SK-N-SH (cell line): Measurements from ENCODE around the gene C19orf12. TPM values are rescaled to one million over a fixed set of nuclear protein-coding genes. Genes with fewer than 3 reads are reported as not detected.

Experiments used
- CTCF ChIA-PET: fragments of 300-600, 350-600 bp; formaldehyde crosslinking; extraction: SDS; loops from one replicate; lab custom pipeline; 2021; lab: Yijun Ruan, JAX
- POLR2A ChIA-PET: fragments of 350-600 bp; sonication (Branson Sonifier 250); formaldehyde crosslinking; extraction: SDS; loops from one replicate; lab custom pipeline; 2020; ENCODE audit warnings: antibody characterized with exemption, inconsistent platforms; lab: Yijun Ruan, JAX
- DNase-seq: peaks from one replicate; pipeline ENCODE4 v3.0.0; 2012
- H2AFZ ChIP-seq: fragments of 200-600 bp; sonication (generic); 2 replicates; pipeline ENCODE4 v1.8.1; 2016; ENCODE audit warnings: antibody characterized with exemption, mild to moderate bottlenecking, low read depth
- H3F3A ChIP-seq: fragments of 200-600 bp; sonication (generic); replicated peaks from 2 replicates; pipeline ENCODE3; 2016; ENCODE audit warnings: antibody characterized with exemption, mild to moderate bottlenecking; ENCODE audit not compliant: insufficient read depth
- H3K27ac ChIP-seq, 2 experiments: fragments of 200-500 bp in 1 of 2; fragments of 200-600 bp in 1 of 2; sonication (Bioruptor generic) in 1 of 2; sonication (generic), shearing (Covaris generic) in 1 of 2; 2 replicates each; pipeline versions ENCODE4 v1.5.1 to v1.6.1; 2014 to 2016; ENCODE audit warnings: low read depth in 2 of 2, inconsistent platforms in 1 of 2, low read length in 1 of 2, mild to moderate bottlenecking in 1 of 2, mixed read lengths in 1 of 2
- H3K27me3 ChIP-seq: fragments of 200-600 bp; sonication (generic), shearing (Covaris generic); 2 replicates; pipeline ENCODE4 v1.6.1; 2016; ENCODE audit warnings: mixed run types; ENCODE audit not compliant: insufficient read depth
- H3K36me3 ChIP-seq, 2 experiments: fragments of 200-500 bp in 1 of 2; fragments of 200-600 bp in 1 of 2; sonication (Bioruptor generic) in 1 of 2; sonication (generic) in 1 of 2; replicated peaks in 1 of 2; 2 replicates each; pipeline versions ENCODE3 to v1.5.1; 2014 to 2016; ENCODE audit warnings: low read length in 1 of 2, mild to moderate bottlenecking in 1 of 2; ENCODE audit not compliant: insufficient read depth in 2 of 2, control insufficient read depth in 1 of 2
- H3K4me1 ChIP-seq, 2 experiments: fragments of 200-500 bp in 1 of 2; fragments of 200-600 bp in 1 of 2; sonication (Bioruptor generic) in 1 of 2; sonication (generic), shearing (Covaris generic) in 1 of 2; 2 replicates each; pipeline versions ENCODE4 v1.5.1 to v1.6.1; 2014 to 2016; ENCODE audit warnings: low read depth in 1 of 2, low read length in 1 of 2, mixed run types in 1 of 2; ENCODE audit not compliant: insufficient read depth in 2 of 2, control insufficient read depth in 1 of 2
- H3K4me2 ChIP-seq: fragments of 200-600 bp; sonication (generic), shearing (Covaris generic); 2 replicates; pipeline ENCODE4 v1.6.1; 2017; ENCODE audit warnings: mixed run types
- H3K4me3 ChIP-seq, 2 experiments: fragments of 200-500 bp in 1 of 2; fragments of 200-600 bp in 1 of 2; sonication (Bioruptor generic) in 1 of 2; sonication (generic), shearing (Covaris generic) in 1 of 2; 2 replicates each; pipeline versions ENCODE4 v1.5.1 to v1.8.1; 2014 to 2016; ENCODE audit warnings: low read depth in 2 of 2, inconsistent platforms in 1 of 2, low read length in 1 of 2, mild to moderate bottlenecking in 1 of 2, mixed read lengths in 1 of 2, moderate library complexity in 1 of 2
- H3K79me2 ChIP-seq: fragments of 200-600 bp; sonication (generic); 2 replicates; pipeline ENCODE4 v1.8.1; 2017; ENCODE audit warnings: mild to moderate bottlenecking; ENCODE audit not compliant: insufficient read depth
- H3K9ac ChIP-seq: fragments of 200-600 bp; sonication (generic); 2 replicates; pipeline ENCODE4 v1.6.1; 2017; ENCODE audit warnings: mixed run types
- H3K9me2 ChIP-seq: fragments of 200-600 bp; sonication (generic); 2 replicates; pipeline ENCODE4 v1.6.1; 2017; ENCODE audit warnings: mixed run types
- H3K9me3 ChIP-seq: fragments of 200-600 bp; sonication (generic); 2 replicates; pipeline ENCODE4 v1.6.1; 2017; ENCODE audit warnings: mixed run types, mild to moderate bottlenecking, moderate library complexity
- H4K20me1 ChIP-seq: fragments of 200-600 bp; sonication (generic); 2 replicates; pipeline ENCODE4 v1.6.1; 2017; ENCODE audit warnings: mild to moderate bottlenecking, mixed run types; ENCODE audit not compliant: insufficient read depth
- CHD2 ChIP-seq: fragments of 150-350 bp; IDR thresholded peaks from 2 replicates; pipeline ENCODE4 v1.6.1; 2018; ENCODE audit warnings: low read length; ENCODE audit not compliant: partially characterized antibody
- FOSL2 ChIP-seq: IDR thresholded peaks from 2 replicates; pipeline ENCODE4 v1.4.0; 2012; ENCODE audit warnings: low read depth, mild to moderate bottlenecking, moderate library complexity, borderline replicate concordance
- FOXJ3 ChIP-seq: sonication (generic); formaldehyde crosslinking; IDR thresholded peaks from 2 replicates; pipeline ENCODE4 v1.5.1; 2020; ENCODE audit warnings: mild to moderate bottlenecking, missing genetic modification reagents
- FOXM1 ChIP-seq: IDR thresholded peaks from 2 replicates; pipeline ENCODE4 v1.4.0; 2012; ENCODE audit warnings: low read depth, mild to moderate bottlenecking
- GATA2 ChIP-seq: sonication (generic); formaldehyde crosslinking; IDR thresholded peaks from 2 replicates; pipeline ENCODE4 v1.5.0; 2020; ENCODE audit warnings: mild to moderate bottlenecking, missing genetic modification reagents
- MXI1 ChIP-seq: IDR thresholded peaks from 2 replicates; pipeline ENCODE4 v1.6.1; 2012; ENCODE audit warnings: mild to moderate bottlenecking, low read depth, low read length, improper control_type of control experiment
- NFIC ChIP-seq: IDR thresholded peaks from 2 replicates; pipeline ENCODE4 v1.4.0; 2012; ENCODE audit warnings: borderline replicate concordance
- POLR2AphosphoS5 ChIP-seq: IDR thresholded peaks from 2 replicates; pipeline ENCODE4 v1.6.1; 2012; ENCODE audit warnings: low read depth, low read length
- RAD21 ChIP-seq: IDR thresholded peaks from 2 replicates; pipeline ENCODE4 v1.6.1; 2012; ENCODE audit warnings: mild to moderate bottlenecking, low read length
- RCOR1 ChIP-seq: fragments of 150-350 bp; IDR thresholded peaks from 2 replicates; pipeline ENCODE4 v1.6.1; 2017; ENCODE audit warnings: antibody characterized with exemption, low read length
- REST ChIP-seq: IDR thresholded peaks from 2 replicates; pipeline ENCODE4 v1.6.1; 2012; ENCODE audit warnings: mild to moderate bottlenecking, low read depth, low read length, moderate library complexity
- TEAD4 ChIP-seq: IDR thresholded peaks from 2 replicates; pipeline ENCODE4 v1.4.0; 2012; ENCODE audit warnings: mild to moderate bottlenecking, borderline replicate concordance; ENCODE audit not compliant: insufficient read depth
- USF1 ChIP-seq: IDR thresholded peaks from 2 replicates; pipeline ENCODE4 v1.4.0; 2012; ENCODE audit warnings: low read depth, borderline replicate concordance
- ZBTB33 ChIP-seq: IDR thresholded peaks from 2 replicates; pipeline ENCODE4 v1.4.0; 2012; ENCODE audit warnings: low read depth, borderline replicate concordance
- WGBS: methylation state at CpG from one replicate; pipeline ENCODE4 v1.1.6; 2017; ENCODE audit warnings: low lambda C conversion rate; 5-methylcytosine and 5-hydroxymethylcytosine counted together
- polyA plus RNA-seq, 3 experiments: library from polyadenylated mRNA; depleted of rRNA; stranded (reverse); fragments of >200 nt; gene quantifications; 2 replicates each; pipeline ENCODE4 v1.2.3, GENCODE V29; 2012

C19orf12 gene
- polyA plus RNA-seq, 1 of the 3 experiments (the other 2 are of a cell fraction): 30.5 TPM

- Histone ChIP-seq H3K27ac (no peak overlapping the region), H3K9ac (no peak overlapping the region), H2AFZ (no peak overlapping the region), H4K20me1 (0 out of 2 replicates have a peak, but pooled peaks cover 5% of the 10 kb centered on the region), H3K9me3 (no peaks in the 10 kb centered on the region), H3K79me2 (no peaks in the 10 kb centered on the region), H3K4me2 (no peak overlapping the region), H3K9me2 (no peaks in the 10 kb centered on the region), H3F3A (peaks cover 2% of the 10 kb centered on the region), H3K27me3 (no peaks in the 10 kb centered on the region), H3K4me3 (no peak overlapping the region), H3K36me3 (peaks cover 10 to 28% of the 10 kb centered on the region in 2 experiments), H3K4me1 (no peaks in the 10 kb centered on the region)
- TF ChIP-seq FOSL2: no peak
- TF ChIP-seq USF1: no peak
- no peak for TF ChIP-seq NFIC
- no peak for TF ChIP-seq POLR2AphosphoS5
- no peak for TF ChIP-seq MXI1
- TF ChIP-seq REST: no peak
- TF ChIP-seq FOXM1: no peak
- no peak for TF ChIP-seq CHD2
- TF ChIP-seq TEAD4: no peak
- TF ChIP-seq RCOR1: no peak
- TF ChIP-seq FOXJ3: no peak
- no peak for TF ChIP-seq ZBTB33
- no peak for TF ChIP-seq GATA2
- no peak for TF ChIP-seq RAD21
- WGBS: 91% methylated on average over 8 of the region's 9 CpGs
- CTCF ChIA-PET: interaction anchor here (1.2 to 2.2 kb wide), 2 partner anchors 8 to 14 kb away, joined by 4 to 17 read pairs; no protein-coding TSS in a partner anchor
- no peak for DNase-seq
- POLR2A ChIA-PET: no interaction called here
These were observed 12.1 kb downstream of the C19orf12 start for GRCh38 chr19:29702963-29703320.
